Right lobe of liver (tissue), 6 donors: ENCODE measurements around the gene LRRC10B. TPM values are rescaled to one million over a fixed set of nuclear protein-coding genes. Genes with fewer than 3 reads are reported as not detected.

Source experiments
- ATAC-seq, 4 donors: fragments of 200-7000 bp; cut with Tn5 transposase; one replicate each; pipeline ENCODE4 v1.9.1; 2020; ENCODE audit warnings: mild to moderate bottlenecking in 4 of 4, moderate library complexity in 4 of 4
- DNase-seq, 3 donors: peaks; one replicate each; pipeline ENCODE4 v3.0.0-alpha.2; 2020
- H3K27ac ChIP-seq, 3 donors: fragments of 200-600 bp; one replicate each; pipeline ENCODE4 v1.8.0; 2022
- H3K27me3 ChIP-seq, 2 donors: fragments of 200-600 bp; one replicate each; pipeline ENCODE4 v1.8.0; 2022
- H3K36me3 ChIP-seq, 4 donors: fragments of 200-600 bp; sonication (generic) in 1 of 4; one replicate each; pipeline versions ENCODE4 v1.5.1 to v1.8.0; 2017 to 2022; ENCODE audit warnings: control low read depth in 1 of 4
- H3K4me1 ChIP-seq, 4 donors: fragments of 200-600 bp; sonication (generic) in 1 of 4; one replicate each; pipeline versions ENCODE4 v1.5.1 to v1.8.0; 2017 to 2022; ENCODE audit warnings: control low read depth in 1 of 4
- H3K4me3 ChIP-seq, 3 donors: fragments of 200-600 bp; one replicate each; pipeline ENCODE4 v1.8.0; 2022
- H3K9me3 ChIP-seq, 4 donors: fragments of 200-600 bp; sonication (generic) in 1 of 4; one replicate each; pipeline versions ENCODE4 v1.5.1 to v1.8.0; 2017 to 2022; ENCODE audit warnings: control low read depth in 1 of 4
- POLR2A ChIP-seq: fragments of 450-650 bp; IDR thresholded peaks from one replicate; pipeline ENCODE4 v1.6.1; 2017; ENCODE audit warnings: antibody characterized with exemption, mild to moderate bottlenecking
- WGBS: methylation state at CpG from one replicate; pipeline ENCODE4 v1.1.6; 2018; ENCODE audit warnings: low coverage, low lambda C conversion rate; ENCODE audit not compliant: insufficient coverage; ENCODE audit errors: missing lambda C conversion rate; 5-methylcytosine and 5-hydroxymethylcytosine counted together
- intact Hi-C, 2 donors: fragments of 100-400 bp; cut with DNase I; formaldehyde crosslinking; loops; one replicate each; pipeline versions ENCODE4 v1.11.2 to v1.14.1; 2022
- total RNA-seq, 6 experiments: library from RNA; depleted of rRNA in 2 of 6; stranded (reverse); fragments of >200 nt in 2 of 6; fragmentation: NEBNext Ultra II Directional in 3 of 6; extraction: Animal tissue kit (Norgen Biotek cat#: 25700) in 3 of 6; gene quantifications; one replicate each; pipeline versions ENCODE4 v1.1.0 to v1.2.4, GENCODE V29; 2016 to 2023
- TF ChIP-seq, protein P1 (sequence below), 4 donors: fragments of 200-600 bp in 3 of 4; fragments of 450-650 bp in 1 of 4; IDR thresholded peaks; one replicate each; pipeline versions ENCODE4 v1.5.1 to v1.8.0; 2016 to 2022; ENCODE audit warnings: antibody characterized with exemption in 4 of 4, mild to moderate bottlenecking in 2 of 4
- donor health status: DM: no; HTN: yes; CAD: no.
- donor health status: DM: no; HTN: no; CAD: no.
- donor health status: DM: no; HTN: no; CAD: no.
- donor health status: DM: no; HTN: yes; CAD: no.
- donor health status: DM: no; HTN: yes; CAD: no.

LRRC10B gene
- total RNA-seq, 6 experiments from 2014 or later: not detected

- no peaks in the 10 kb centered on the region for H3K36me3 ChIP-seq
- H3K4me3 ChIP-seq: no peak overlapping the region
- no peak overlapping the region for H3K27ac ChIP-seq
- DNase-seq (no peak), ATAC-seq (no peak)
- 86% methylated on average over 15 of the region's 18 CpGs for WGBS
- H3K4me1 ChIP-seq: no peaks in the 10 kb centered on the region
- TF ChIP-seq, protein P1, sequence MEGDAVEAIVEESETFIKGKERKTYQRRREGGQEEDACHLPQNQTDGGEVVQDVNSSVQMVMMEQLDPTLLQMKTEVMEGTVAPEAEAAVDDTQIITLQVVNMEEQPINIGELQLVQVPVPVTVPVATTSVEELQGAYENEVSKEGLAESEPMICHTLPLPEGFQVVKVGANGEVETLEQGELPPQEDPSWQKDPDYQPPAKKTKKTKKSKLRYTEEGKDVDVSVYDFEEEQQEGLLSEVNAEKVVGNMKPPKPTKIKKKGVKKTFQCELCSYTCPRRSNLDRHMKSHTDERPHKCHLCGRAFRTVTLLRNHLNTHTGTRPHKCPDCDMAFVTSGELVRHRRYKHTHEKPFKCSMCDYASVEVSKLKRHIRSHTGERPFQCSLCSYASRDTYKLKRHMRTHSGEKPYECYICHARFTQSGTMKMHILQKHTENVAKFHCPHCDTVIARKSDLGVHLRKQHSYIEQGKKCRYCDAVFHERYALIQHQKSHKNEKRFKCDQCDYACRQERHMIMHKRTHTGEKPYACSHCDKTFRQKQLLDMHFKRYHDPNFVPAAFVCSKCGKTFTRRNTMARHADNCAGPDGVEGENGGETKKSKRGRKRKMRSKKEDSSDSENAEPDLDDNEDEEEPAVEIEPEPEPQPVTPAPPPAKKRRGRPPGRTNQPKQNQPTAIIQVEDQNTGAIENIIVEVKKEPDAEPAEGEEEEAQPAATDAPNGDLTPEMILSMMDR (IDR thresholded peaks at IDR 0.05): no peak
- TF ChIP-seq POLR2A: no peak
- no peaks in the 10 kb centered on the region for H3K27me3 ChIP-seq
- H3K9me3 ChIP-seq: no peaks in the 10 kb centered on the region
- intact Hi-C loops: no loop called here
These were observed 42.2 kb downstream of the LRRC10B start for GRCh38 chr11:61550665-61551227.

DNA sequence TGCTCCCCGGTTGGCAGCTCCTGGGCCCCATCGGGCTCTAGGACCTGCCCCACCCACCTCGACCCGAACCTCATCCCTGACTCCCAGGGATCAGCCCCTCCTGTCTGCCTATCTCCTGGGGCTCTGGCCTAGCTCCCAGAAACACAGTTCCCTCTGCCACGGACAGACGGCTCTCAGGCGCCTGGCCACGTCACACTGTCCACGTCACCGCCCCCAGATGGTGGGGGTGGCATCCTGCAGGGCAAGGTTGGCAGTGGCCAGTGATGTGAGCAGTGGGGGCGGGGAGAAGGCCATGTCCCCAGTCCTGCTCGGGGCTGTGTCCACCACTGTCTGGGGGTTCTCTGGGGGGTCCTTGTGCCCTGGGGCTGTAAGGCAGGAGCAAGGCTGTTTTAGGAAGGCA lies 43.1 kb downstream of the LRRC10B start:
- intact Hi-C loops: no loop called here
- Histone ChIP-seq H3K4me3 (no peak overlapping the region), H3K27me3 (no peaks in the 10 kb centered on the region), H3K27ac (no peak overlapping the region), H3K36me3 (no peaks in the 10 kb centered on the region), H3K9me3 (no peaks in the 10 kb centered on the region), H3K4me1 (no peaks in the 10 kb centered on the region)
- TF ChIP-seq, protein P1 (IDR thresholded peaks at IDR 0.05): no peak
- no peak for TF ChIP-seq POLR2A
- ATAC-seq (no peak), DNase-seq (no peak)
- WGBS: 67% methylated on average over 8 of the region's 12 CpGs

DNA sequence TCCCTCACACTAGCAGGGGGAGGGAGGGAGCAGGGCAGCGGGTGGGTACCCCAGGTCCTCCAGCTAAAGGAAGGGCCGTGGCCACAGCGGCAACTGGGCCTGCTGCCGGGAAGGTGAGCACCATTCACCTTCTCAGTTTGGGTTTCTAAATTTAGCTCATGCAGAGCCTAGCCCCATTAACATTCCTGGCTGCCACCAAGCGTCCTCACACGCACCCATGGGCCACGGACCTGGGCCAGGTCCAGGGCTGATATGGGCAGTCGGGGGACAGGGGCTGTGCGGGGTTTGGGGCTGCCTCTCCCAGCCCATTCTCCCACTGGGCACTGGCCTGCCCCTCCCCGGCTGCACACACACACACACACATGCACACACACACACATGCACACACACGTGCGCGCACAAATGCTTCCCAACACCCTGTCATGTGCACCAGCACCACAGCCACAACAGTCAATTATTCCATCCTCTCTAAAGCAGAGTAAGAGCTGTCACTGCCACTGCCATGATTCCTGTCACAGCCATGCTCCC lies 43.6 kb downstream of the LRRC10B start:
- no peak overlapping the region for H3K27ac ChIP-seq
- no peaks in the 10 kb centered on the region for H3K27me3 ChIP-seq
- no peaks in the 10 kb centered on the region for H3K36me3 ChIP-seq
- no peak for TF ChIP-seq POLR2A
- TF ChIP-seq, protein P1 (IDR thresholded peaks at IDR 0.05): no peak
- no peak overlapping the region for H3K4me3 ChIP-seq
- H3K9me3 ChIP-seq: no peaks in the 10 kb centered on the region
- ATAC-seq (no peak), DNase-seq (no peak)
- no CpG with 5 or more reads among the region's 13 CpGs for WGBS
- no peaks in the 10 kb centered on the region for H3K4me1 ChIP-seq
- intact Hi-C loops: no loop called here

GRCh38 chr11:61553373-61554171 lies 45.0 kb downstream of the LRRC10B start:
- no peak overlapping the region for H3K4me3 ChIP-seq
- H3K27me3 ChIP-seq: no peaks in the 10 kb centered on the region
- TF ChIP-seq, protein P1 (IDR thresholded peaks at IDR 0.05): no peak
- no peak for TF ChIP-seq POLR2A
- no peak overlapping the region for H3K27ac ChIP-seq
- H3K36me3 ChIP-seq: no peaks in the 10 kb centered on the region
- no peaks in the 10 kb centered on the region for H3K9me3 ChIP-seq
- 61% methylated on average over 14 of the region's 15 CpGs for WGBS
- no peaks in the 10 kb centered on the region for H3K4me1 ChIP-seq
- intact Hi-C loops: no loop called here
- DNase-seq (no peak), ATAC-seq (no peak)
